MM.1S (cell line): ENCODE measurements around the gene GPS1.

Source experiments
- DNase-seq: peaks from one replicate; pipeline ENCODE4 v3.0.0-alpha.2; 2015
- H2AFZ ChIP-seq: fragments of 300-600 bp; sonication (generic); 2 replicates; pipeline ENCODE4 v1.6.0; 2016; ENCODE audit warnings: antibody characterized with exemption, low read length
- H3F3A ChIP-seq: fragments of 300-600 bp; sonication (generic); 2 replicates; pipeline ENCODE4 v1.6.1; 2016; ENCODE audit warnings: mild to moderate bottlenecking, antibody characterized with exemption, low read length, moderate library complexity, mixed read lengths; ENCODE audit not compliant: insufficient read depth
- H3K27ac ChIP-seq: fragments of 300-600 bp; sonication (generic); 2 replicates; pipeline ENCODE4 v1.5.1; 2016; ENCODE audit warnings: mild to moderate bottlenecking, low read length
- H3K27me3 ChIP-seq: fragments of 300-600 bp; sonication (generic); replicated peaks from 2 replicates; pipeline ENCODE4 v1.6.0; 2016; ENCODE audit warnings: low read length; ENCODE audit not compliant: insufficient read depth
- H3K36me3 ChIP-seq: fragments of 300-600 bp; sonication (generic); replicated peaks from 2 replicates; pipeline ENCODE4 v1.6.1; 2016; ENCODE audit warnings: mild to moderate bottlenecking, low read length, mixed read lengths; ENCODE audit not compliant: insufficient read depth
- H3K4me1 ChIP-seq: fragments of 300-600 bp; sonication (generic); 2 replicates; pipeline ENCODE4 v1.6.1; 2016; ENCODE audit warnings: low read length, mixed read lengths
- H3K4me2 ChIP-seq: fragments of 300-600 bp; sonication (generic); 2 replicates; pipeline ENCODE4 v1.6.0; 2016; ENCODE audit warnings: low read depth, low read length
- H3K4me3 ChIP-seq: fragments of 300-600 bp; sonication (generic); 2 replicates; pipeline ENCODE4 v1.5.1; 2016; ENCODE audit warnings: low read length, mixed read lengths
- H3K79me2 ChIP-seq: fragments of 300-600 bp; sonication (generic); 2 replicates; pipeline ENCODE4 v1.6.1; 2016; ENCODE audit warnings: mixed run types, low read length, mixed read lengths
- H3K9ac ChIP-seq: fragments of 300-600 bp; sonication (generic); 2 replicates; pipeline ENCODE4 v1.6.1; 2016; ENCODE audit warnings: low read length, mixed read lengths
- H3K9me2 ChIP-seq: fragments of 300-600 bp; sonication (generic); replicated peaks from 2 replicates; pipeline ENCODE4 v1.6.1; 2016; ENCODE audit warnings: mild to moderate bottlenecking, low read length, mixed read lengths; ENCODE audit not compliant: insufficient read depth
- H3K9me3 ChIP-seq: fragments of 300-600 bp; sonication (generic); replicated peaks from 2 replicates; pipeline ENCODE4 v1.6.1; 2016; ENCODE audit warnings: mild to moderate bottlenecking, low read length, mixed read lengths; ENCODE audit not compliant: insufficient read depth
- H4K20me1 ChIP-seq: fragments of 300-600 bp; sonication (generic); 2 replicates; pipeline ENCODE4 v1.6.1; 2016; ENCODE audit warnings: mild to moderate bottlenecking, low read length, moderate library complexity, mixed read lengths; ENCODE audit not compliant: insufficient read depth
- EZH2 ChIP-seq: fragments of 300-600 bp; sonication (generic); optimal IDR thresholded peaks from 2 replicates; pipeline ENCODE3; 2017; ENCODE audit warnings: low read depth, mild to moderate bottlenecking, antibody characterized with exemption, low read length, mixed read lengths
- EZH2phosphoT487 ChIP-seq: fragments of 300-600 bp; sonication (generic); IDR thresholded peaks from 2 replicates; pipeline ENCODE4 v1.6.1; 2018; ENCODE audit warnings: antibody characterized with exemption, low read length
- TF ChIP-seq, protein P1 (sequence below): fragments of 300-600 bp; sonication (generic); IDR thresholded peaks from 2 replicates; pipeline ENCODE4 v1.5.1; 2016; ENCODE audit warnings: antibody characterized with exemption, low read length, mixed read lengths

Gene GPS1

DNA sequence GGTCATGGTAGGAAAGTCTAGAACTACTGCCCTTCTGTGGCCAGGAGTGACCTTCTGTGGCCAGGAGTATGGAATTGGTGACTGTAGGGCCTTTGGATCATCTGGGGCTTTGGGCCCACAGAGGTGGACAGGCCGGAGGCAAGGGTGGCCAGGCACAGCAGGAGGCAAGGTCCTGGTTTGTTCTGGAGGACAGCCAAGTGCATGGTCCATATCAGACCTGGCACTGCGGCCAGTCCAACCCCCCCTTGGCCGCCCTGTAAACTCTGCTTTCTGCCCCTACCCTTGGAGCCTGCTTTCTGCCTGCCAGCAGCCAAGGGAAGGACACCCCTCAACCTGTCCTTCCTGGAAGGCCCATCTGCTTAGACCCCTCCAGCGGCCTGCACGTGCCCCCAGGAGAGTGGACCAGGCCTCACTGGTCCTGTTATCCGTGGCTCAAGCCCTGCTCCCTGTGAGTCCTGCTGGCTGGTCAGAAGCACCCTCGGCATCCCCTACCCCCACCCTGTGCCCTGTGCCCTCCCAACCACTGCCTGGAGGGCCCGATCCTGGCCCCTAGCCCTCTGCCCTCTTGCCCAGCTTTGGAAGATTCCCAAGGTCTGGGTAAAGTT is 11.9 kb upstream of the GPS1 start:
- Histone ChIP-seq H2AFZ (no peak overlapping the region), H3K27me3 (0 out of 2 replicates have a peak, but pooled peaks cover 6% of the 10 kb centered on the region), H3K36me3 (no peaks in the 10 kb centered on the region), H3K79me2 (peaks cover 12% of the 10 kb centered on the region), H3K9me3 (no peaks in the 10 kb centered on the region), H4K20me1 (no peaks in the 10 kb centered on the region), H3K4me1 (peaks cover 8% of the 10 kb centered on the region; the same call in 1 of the 2 replicates), H3K27ac (no peak overlapping the region), H3K9ac (no peak overlapping the region), H3F3A (no peaks in the 10 kb centered on the region), H3K4me2 (no peak overlapping the region), H3K9me2 (no peaks in the 10 kb centered on the region), H3K4me3 (no peak overlapping the region)
- TF ChIP-seq EZH2 (no peak), EZH2phosphoT487 (no peak)
- TF ChIP-seq, protein P1, sequence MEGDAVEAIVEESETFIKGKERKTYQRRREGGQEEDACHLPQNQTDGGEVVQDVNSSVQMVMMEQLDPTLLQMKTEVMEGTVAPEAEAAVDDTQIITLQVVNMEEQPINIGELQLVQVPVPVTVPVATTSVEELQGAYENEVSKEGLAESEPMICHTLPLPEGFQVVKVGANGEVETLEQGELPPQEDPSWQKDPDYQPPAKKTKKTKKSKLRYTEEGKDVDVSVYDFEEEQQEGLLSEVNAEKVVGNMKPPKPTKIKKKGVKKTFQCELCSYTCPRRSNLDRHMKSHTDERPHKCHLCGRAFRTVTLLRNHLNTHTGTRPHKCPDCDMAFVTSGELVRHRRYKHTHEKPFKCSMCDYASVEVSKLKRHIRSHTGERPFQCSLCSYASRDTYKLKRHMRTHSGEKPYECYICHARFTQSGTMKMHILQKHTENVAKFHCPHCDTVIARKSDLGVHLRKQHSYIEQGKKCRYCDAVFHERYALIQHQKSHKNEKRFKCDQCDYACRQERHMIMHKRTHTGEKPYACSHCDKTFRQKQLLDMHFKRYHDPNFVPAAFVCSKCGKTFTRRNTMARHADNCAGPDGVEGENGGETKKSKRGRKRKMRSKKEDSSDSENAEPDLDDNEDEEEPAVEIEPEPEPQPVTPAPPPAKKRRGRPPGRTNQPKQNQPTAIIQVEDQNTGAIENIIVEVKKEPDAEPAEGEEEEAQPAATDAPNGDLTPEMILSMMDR: no peak
- no peak for DNase-seq

DNA sequence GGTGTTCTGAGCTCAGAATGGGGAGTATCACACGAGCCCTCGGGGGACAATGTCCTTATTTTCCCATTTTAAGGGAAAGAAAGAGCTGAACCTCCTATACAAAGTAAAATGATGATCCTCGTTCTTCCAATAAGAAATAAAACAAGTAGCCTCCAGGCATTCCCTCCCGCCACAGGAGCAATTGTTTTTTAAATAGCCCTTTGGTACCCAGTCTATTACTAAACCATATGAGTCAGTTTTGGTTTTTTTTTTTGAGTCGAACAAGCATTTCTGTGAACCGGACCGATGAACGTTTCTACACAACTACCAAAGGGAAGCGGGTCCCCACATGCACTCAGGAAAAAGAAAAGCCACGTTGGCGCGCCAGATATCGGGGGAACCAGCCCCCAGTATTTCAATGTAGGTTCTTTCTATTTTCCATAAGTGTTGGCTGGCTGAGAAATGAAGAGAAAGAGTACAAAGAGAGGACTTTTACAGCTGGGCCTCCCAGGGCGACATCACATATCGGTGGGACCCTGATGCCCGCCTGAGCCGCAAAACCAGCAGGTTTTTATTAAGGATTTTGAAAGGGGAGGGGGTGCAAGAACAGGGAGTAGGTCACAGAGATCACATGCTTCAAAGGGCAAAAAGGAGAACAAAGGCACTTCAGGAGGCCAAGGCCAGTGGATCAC is 10.4 kb upstream of the GPS1 start:
- TF ChIP-seq, protein P1: no peak
- no peak for TF ChIP-seq EZH2phosphoT487
- no peak for TF ChIP-seq EZH2
- Histone ChIP-seq H3K9ac (no peak overlapping the region), H2AFZ (no peak overlapping the region), H3K27ac (no peak overlapping the region), H3K36me3 (no peaks in the 10 kb centered on the region), H3K4me1 (peaks cover 6% of the 10 kb centered on the region; the same call in 1 of the 2 replicates), H3K27me3 (0 out of 2 replicates have a peak, but pooled peaks cover 6% of the 10 kb centered on the region), H3K79me2 (peaks cover 8% of the 10 kb centered on the region), H3K4me2 (no peak overlapping the region), H4K20me1 (no peaks in the 10 kb centered on the region), H3K4me3 (no peak overlapping the region), H3K9me2 (no peaks in the 10 kb centered on the region), H3K9me3 (no peaks in the 10 kb centered on the region), H3F3A (no peaks in the 10 kb centered on the region)
- no peak for DNase-seq

DNA sequence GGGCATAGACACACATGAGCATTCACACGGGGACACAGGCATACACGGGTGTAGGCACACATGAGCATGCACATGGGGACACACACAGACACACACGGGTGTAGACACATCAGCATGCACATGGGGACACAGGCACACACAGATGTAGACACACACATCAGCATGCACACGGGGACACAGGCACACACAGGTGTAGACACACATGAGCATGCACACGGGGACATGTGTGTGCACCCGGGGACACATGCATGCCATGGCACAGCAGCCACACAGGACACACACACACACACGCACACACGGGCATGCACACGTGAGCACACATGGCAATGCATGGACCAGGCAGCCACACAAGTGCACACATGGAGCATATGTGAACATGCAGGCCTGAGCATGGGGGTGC is 9.0 kb upstream of the GPS1 start:
- DNase-seq: no peak
- no peaks in the 10 kb centered on the region for H4K20me1 ChIP-seq
- H3F3A ChIP-seq: no peaks in the 10 kb centered on the region
- no peak overlapping the region for H3K9ac ChIP-seq
- no peaks in the 10 kb centered on the region for H3K9me3 ChIP-seq
- no peak overlapping the region for H3K4me3 ChIP-seq
- no peak overlapping the region for H2AFZ ChIP-seq
- 0 out of 2 replicates have a peak, but pooled peaks cover 2% of the 10 kb centered on the region for H3K4me1 ChIP-seq
- TF ChIP-seq EZH2 (no peak), EZH2phosphoT487 (no peak)
- TF ChIP-seq, protein P1: no peak
- H3K27ac ChIP-seq: no peak overlapping the region
- no peaks in the 10 kb centered on the region; the same call in 1 of the 2 replicates for H3K36me3 ChIP-seq
- H3K79me2 ChIP-seq: no peaks in the 10 kb centered on the region
- H3K4me2 ChIP-seq: no peak overlapping the region
- H3K9me2 ChIP-seq: no peaks in the 10 kb centered on the region
- 0 out of 2 replicates have a peak, but pooled peaks cover 6% of the 10 kb centered on the region for H3K27me3 ChIP-seq
